NCI-H345 (cell line): Measurements from ENCODE around the gene DNM3.

Experiments used
- DNase-seq: peaks from one replicate; lab custom pipeline; 2025; lab: John Stamatoyannopoulos, UW

DNM3 gene

DNA sequence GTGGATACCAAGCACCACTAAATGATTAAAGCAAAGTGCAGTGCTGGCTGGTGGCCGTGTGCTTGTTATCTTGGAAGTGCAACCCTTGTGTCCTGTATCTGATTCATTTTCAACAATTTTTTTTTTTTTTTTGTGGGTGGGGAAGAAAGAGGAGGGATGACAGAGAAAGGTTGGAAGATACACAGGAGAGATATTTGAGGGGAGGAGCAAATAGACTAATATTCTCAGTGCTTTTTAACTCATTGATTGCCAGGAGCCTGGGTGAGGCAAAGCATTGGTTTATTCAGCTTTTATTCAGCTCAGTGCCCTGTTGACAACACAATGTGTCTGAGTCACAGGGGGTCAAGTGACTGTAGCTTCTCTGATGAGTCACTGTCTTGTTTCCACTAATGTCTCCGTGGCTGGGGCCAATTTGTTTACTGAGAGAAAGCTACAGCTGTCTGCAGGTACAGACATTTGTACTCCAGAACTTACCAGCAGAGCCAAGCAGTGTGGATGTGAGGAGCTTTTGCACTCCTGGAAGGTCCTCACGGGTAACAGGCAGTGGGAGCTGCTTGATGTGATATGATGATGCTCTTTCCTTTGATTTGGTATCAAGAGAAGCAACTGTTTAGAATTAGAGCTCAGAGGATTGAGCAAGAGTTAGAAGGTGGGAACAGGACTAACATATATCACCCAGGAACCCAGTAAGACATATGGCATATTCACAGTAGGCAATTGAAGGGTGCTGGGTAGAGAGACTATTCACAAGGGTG is 23.6 kb upstream of the DNM3 start:
- DNase-seq = peak; percentile 43

GRCh38 chr1:171819946-171820345 is 21.4 kb upstream of the DNM3 start:
- DNase-seq = no peak

DNA sequence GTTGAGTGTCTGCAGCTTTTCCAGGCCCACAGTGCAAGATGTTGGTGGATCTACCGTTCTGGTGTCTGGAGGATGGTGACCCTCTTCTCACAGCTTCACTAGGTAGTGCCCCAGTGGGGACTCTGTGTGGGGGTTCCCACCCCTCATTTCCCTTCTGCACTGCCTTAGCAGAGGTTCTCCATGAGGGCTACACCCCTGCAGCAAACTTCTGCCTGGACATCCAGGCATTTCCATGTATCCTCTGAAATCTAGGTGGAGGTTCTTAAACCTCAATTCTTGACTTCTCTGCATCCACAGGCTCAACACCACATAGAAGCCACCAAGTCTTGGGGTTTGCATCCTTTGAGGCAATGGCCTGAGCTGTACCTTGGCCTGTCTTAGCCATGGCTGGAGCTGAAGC is 14.3 kb upstream of the DNM3 start:
- no peak for DNase-seq

DNA sequence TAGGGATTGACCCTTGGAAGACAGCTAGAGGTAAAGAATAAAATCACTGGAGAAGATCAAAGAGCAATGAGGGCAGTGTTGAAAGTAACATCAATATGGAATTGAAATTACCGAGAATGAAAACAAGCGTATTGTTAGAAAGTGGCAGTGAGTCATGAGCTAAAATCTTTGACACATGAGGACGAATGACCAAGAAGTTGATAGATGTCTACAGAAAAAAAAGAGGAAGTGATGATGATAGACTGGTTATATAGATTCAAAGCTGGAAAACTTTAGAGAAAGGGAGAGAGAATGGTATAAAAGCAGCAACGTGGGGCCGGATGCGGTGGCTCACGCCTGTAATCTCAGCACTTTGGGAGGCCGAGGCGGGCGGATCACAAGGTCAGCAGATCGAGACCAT is 12.5 kb upstream of the DNM3 start:
- no peak for DNase-seq

- DNase-seq = no peak
These were observed 8.0 kb upstream of the DNM3 start for GRCh38 chr1:171833091-171833825.

GRCh38 chr1:171834821-171835220 is 6.5 kb upstream of the DNM3 start:
- no peak for DNase-seq

DNA sequence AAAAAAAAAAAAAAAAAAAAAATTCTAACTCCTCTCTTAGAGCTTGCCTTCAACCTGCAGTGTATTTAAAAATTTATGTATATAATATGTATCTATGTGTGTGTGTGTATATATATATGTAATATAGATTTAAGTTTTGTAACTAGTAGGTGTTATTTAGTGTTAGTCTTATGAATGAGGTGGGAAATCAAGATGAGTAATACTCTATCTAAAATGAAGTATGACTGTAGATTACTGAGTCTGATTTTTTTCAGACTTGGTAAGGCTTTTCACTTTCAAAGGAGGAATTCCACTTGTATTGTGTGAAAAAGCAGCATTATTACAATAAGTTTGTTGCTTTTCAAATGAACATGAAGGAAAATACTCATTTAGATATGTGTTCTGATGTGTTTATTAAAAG is 5.4 kb upstream of the DNM3 start:
- no peak for DNase-seq

DNA sequence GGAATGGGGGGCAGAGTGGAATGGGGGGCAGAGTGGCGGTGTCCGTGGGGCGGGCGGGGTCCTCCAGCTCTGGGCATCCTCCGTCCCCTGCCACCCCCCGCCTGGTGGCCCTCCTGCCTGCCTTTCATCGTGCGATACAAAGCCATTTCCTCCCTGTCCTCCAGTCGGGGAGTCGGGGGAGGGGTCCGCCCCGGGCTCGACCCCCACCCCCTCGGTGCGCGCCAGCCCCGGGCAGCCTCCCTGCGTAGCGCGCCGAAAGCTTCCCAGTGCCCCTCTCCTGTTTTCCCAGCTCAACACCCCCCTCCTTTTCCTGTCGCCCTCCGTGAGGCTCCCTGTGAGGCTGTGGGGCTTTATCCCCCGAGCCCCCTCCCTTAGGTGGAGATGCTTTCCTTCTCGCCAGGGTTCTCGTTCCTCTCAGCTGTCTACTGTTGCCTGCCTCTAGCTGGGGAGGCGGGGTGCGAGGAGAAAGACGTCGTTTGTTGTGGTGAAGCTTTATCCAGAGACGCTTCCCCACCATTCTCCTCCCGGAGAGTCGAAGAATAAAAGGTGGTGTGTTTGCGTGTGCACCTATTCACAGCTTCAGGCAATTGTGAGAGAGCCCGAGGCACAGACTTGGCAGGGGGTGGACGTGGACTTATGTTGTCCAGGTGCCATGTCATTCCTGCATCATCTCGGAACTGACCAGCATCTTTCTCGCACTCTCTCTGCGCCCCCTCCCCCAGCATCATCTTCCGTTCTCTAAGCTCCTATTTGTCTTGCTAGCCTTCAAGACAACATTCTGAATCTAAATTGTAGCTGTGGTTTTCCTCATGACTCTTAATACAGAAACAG is 848 bp downstream of the DNM3 start:
- DNase-seq = peak; percentile 24

DNA sequence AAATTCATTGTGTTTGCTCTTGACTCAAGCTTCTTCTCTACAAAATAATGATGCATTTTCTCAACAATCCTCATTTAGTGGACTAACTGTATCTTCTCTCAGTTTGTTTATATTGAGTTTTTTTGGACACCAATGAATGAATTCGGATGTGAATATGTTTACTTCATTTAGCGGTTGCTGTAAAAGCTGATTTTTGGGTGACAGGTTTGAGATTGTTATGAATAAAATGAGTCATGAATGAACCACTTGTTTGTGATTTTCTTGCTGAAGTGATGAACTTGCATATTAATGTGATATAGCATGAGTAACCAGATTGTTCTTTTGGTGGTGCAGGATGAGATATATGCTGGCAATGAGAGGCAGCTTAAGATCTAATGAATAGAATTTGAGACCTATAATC is 3.1 kb downstream of the DNM3 start:
- DNase-seq = no peak

- no peak for DNase-seq
These were observed 4.7 kb downstream of the DNM3 start for GRCh38 chr1:171845998-171846397.

- no peak for DNase-seq
These were observed 8.1 kb downstream of the DNM3 start for GRCh38 chr1:171849245-171849898.

GRCh38 chr1:171850651-171851350 is 9.5 kb downstream of the DNM3 start:
- DNase-seq = no peak

GRCh38 chr1:171852272-171852671 is 11.0 kb downstream of the DNM3 start:
- no peak for DNase-seq

- no peak for DNase-seq
These were observed 14.1 kb downstream of the DNM3 start for GRCh38 chr1:171855381-171855780.

- DNase-seq = no peak
These were observed 17.4 kb downstream of the DNM3 start for GRCh38 chr1:171858696-171859095.

GRCh38 chr1:171860696-171861095 is 19.4 kb downstream of the DNM3 start:
- no peak for DNase-seq

DNA sequence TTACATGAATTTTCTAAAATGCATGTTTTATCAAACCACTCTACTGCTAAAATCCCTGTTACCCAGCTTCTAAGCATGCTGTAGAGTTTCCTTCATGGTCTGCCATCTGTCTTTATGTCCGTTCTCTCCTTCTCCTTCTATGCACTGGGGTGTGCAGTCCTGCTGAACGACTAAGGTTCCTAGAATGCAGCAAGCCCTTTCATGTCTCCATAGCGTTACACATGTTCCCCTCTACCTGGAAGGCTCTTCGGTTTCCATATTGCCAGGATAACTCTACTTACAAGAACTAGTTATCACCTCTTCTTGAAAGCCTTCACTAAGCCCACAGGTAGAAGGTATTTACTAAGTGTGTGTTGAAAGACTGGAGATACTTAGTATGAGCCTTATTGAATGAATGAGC is 22.2 kb downstream of the DNM3 start:
- DNase-seq = no peak

GRCh38 chr1:171864308-171864707 is 23.0 kb downstream of the DNM3 start:
- no peak for DNase-seq

DNA sequence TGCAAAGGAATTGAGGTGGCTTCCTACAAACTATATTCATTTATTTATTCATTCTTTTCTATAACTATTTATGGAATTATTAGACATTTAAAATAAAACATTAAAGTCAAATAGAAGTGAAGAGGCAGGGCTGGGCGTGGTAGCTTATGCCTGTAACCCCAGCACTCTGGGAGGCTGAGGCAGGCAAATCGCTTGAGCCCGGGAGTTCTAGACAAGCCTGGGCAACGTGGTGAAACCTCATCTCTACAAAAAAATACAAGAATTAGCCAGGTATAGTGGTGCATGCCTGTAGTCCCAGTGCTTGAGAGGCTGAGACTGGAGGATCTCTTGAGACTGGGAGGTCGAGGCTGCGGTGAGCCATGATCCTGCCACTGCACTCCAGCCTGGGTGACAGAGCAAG is 23.8 kb downstream of the DNM3 start:
- no peak for DNase-seq

DNA sequence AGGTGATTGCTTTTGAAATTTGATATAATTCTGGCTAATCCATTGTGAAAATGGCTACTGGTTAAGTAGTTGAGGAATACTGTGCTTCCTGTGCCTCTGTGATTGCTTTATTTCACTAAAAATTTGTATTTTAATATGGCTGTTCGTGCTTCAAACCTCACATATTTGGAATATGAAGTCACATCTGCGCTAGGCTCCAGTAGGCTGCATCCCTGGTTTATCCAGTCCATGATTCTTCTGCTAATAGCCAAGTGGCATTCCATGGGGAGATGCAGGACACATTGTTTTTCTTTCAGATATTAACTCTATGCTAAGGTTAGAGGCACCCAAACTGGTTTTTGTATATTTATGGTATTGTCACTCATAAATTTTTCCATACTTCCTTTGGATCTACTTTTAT is 25.9 kb downstream of the DNM3 start:
- no peak for DNase-seq

- no peak for DNase-seq
These were observed 27.0 kb downstream of the DNM3 start for GRCh38 chr1:171868217-171868803.
